DMS53 (cell line): ENCODE results near the gene GRIN1.

Experiments used
- DNase-seq: peaks from one replicate; lab custom pipeline; 2025; lab: John Stamatoyannopoulos, UW

GRIN1 gene

DNA sequence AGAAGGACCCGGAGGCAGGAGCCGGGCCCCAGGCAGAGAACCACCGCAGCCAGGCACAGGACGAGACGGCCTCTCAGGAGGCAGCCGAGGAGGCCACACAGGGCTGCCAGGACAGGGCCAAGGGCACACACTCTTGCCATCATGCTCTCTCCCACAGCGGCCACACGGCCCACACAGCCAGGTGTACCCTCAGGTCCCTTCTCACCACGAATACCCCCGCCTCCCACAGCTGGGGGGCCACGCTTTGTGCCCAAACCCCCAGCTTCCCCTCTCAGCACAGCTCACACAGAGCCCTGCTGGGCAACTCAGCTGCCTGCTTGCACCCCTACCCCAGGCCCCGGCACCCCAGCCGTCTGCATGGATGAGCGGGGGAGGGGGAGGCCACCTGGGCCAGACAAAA lies 54.8 kb downstream of the GRIN1 start:
- DNase-seq = no peak

DNA sequence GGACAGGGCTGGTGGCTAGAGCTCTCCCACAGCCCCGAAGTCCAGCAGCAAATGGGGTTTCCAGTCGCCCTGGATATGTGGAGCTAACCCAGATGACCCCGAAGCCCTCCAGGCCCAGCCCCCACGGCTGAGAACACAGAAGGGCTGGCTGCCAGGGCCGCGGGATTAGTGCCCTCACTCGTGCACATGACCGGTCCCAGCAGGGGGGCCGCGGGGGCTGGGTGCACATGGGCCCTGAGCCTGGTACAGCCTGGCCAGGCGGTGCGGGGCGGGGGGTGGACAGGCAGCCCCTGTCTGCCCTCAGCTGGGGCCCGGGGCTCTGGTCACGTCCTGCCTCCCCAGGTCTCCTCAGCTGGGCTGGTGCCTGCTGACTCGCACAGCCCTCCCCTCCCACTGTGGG lies 55.4 kb downstream of the GRIN1 start:
- peak; percentile 76 for DNase-seq

DNA sequence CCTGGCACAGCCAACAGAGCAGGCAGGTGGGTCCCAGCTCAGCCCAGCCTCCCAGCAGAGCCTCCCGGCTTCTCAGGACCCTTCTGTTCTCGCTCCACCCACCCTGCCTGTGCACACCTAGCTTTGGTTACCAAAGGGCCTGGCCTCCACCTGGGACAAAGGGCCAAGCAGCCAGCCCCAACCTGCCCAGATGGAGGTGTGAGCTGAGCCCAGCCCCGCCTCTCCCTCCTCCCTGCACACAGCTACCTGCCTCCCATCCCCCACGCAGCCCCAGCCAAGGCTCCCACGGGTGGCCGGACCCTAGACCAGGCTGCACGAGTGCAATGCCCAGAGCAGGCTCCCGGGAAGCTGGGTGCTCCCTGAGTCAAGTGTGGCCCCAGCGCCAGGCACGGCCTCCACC lies 56.0 kb downstream of the GRIN1 start:
- peak; percentile 87 for DNase-seq

DNA sequence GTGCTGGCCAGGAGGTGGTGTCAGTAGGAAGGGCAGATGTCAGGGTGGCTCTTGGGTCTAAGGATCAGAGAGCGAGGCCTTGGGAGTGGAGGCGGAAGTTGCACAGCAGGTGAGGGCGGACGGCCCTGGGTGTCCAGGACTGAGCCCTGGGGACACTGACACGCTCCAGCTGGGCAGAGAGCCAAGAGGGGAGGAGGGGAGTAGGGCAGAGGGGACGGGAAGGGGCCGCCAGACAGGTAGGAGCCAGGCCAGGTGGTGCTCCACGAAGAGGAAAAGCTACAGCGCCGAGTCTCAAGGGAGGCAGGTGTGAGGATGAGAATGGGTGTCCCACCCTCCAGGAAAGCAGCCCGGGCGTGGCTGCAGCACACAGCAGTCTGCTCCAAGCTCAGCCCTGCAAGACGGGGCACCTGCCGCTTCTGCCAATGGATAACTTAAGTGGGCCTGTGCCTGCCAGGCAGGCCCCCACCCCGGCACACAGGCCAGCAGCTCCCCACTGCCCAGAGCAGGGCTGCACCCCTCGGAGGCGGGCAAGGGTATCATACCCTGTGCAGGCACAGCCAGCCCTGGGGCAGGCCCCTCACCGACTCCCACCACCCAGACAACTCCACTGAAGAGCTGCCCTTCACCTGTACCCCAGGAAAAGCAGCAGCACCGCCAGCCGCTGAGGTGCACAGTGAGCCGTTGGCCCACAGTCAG lies 56.7 kb downstream of the GRIN1 start:
- peak; percentile 99 for DNase-seq

DNA sequence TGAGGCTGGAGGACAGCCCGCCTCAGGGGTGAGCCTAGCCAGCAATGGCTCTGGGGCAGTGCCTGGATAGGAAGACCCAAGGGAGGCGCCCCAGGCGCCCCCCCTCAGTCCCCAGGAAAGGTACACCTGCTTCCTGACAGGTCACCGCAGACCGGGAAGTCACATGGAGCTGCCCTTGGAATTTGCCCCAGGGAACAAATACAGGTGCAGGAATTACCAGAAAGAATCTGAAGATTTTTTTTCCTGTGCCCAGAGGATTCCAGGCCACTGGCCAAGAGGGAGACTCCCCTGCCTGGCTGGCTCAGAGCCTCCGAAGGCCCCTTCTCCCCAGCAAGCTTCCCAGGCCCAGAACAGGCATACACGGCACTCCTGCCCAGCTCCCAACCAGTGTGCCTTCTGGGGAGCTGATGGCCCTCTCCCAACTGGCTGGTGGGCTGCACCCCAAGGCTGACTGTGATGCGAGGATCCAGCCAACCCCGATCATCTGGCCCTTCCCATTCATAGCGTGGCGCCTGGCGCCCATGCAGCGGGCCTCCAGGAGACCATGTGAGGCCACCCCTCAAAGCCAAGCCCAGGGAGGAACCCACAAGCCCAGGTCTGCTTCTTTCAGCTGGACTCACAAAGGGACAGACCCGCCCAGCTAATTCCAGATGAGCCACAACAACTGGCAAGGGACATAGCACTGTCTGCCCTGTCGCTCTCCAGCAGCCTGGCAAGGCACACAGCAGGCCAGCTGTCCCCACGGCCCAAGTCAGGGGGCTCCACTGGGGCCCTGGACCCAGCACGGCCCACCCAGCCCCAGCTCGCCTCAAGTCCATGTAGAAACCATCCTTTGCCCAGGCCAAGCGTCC lies 59.3 kb downstream of the GRIN1 start:
- DNase-seq = peak; percentile 82

DNA sequence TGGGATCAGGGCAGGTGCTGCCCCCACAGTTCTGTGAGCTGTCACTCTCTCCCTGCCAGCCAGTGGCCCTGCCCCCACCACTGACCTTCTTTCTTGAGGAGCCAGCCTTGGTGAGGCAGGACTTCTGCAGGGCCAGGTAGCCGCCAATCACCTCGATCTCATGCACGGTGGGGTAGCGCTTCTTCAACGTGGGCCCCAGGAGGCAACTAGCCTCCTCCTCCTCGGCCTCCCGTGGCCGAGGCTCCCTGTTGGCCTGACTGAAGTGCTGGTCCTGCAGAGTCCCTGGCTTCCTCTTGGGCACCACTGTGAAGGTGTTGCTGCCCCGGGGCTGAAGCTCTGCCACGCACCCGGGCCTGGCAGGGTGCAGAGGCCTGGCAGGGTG lies 59.9 kb downstream of the GRIN1 start:
- DNase-seq = peak; percentile 71

DNA sequence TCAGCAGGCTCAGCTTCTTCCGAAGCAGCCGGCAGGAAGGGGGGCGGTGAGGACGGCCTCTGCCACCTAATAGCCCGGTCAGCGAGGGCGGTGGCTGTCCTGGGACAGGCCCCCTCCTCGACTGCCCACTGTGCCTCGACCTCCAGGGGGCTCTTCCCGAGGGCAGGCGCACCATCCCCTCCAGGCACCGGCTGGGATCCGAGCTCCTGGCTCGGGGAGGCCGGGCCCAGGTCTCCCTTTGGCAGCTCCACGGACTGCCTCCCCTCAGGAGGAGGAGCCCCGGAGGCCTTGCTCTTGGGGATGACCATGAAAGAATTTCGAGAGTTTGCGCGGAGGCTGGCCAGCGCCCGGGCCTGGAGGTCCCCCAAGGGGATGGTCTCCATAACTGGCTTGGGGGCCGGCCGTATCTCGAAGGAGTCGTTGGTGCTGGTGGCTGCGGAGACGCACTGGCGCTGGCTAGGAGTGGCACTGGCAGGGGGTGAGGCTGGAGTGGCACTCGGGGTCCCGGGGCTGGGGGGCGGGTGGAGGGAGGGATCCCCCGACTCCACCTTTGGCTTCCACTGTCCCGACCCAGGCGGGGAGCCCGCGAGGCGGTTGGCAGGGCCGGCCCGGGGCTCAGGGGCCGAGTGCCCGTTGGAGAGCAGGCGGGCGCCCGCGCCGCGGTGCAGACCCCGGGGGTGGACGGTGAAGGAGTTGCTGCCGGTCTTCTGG lies 60.6 kb downstream of the GRIN1 start:
- peak; percentile 61 for DNase-seq

DNA sequence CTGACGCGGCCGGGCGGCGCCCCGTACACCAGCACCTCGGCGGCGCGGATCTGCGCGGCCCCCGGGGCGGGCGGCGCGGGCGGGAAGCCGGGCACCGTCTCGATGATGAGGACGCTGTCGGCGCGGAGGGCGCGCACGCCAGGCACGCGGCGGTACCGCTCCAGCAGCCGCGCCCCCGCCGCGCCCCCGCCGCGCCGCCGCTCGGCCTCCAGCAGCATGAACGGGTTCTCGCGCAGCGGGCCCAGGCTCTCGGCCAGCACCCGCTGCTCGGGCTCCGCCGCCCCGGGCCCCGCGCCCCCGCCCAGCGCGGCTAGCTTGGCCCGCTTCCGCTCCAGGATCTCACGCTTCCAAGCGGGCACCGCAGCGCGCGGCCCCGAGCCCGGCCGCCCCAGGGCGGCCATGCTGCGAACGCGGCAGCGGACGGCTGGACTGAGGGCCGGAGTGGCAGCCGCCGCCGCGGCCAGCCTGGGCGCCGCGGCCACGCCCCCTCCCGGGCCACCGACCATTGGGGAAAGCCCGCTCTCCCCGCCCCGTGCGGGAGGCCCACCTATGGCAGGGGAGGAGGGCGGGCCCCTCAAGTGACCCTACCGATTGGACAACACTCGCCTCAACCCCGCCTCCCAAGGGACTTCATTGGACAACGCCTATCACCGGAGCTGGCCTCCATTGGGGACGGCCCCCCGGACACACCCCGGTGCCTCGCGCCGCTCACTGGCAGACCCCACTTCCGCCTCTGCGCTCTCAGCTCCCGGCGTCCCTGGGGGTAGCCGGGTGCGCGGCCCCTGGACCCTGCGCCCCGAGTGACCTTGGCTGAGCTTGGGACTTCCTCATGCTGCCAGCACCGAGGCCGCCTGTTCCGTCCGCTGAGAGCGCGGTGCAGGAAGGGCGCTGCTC lies 61.6 kb downstream of the GRIN1 start, which contains the start of gene TPRN:
TPRN (minus strand) TSS at position 431 of the 894 bp plus-strand sequence; CDS start at position 401, 30 bp downstream.
- peak; percentile 100 for DNase-seq

DNA sequence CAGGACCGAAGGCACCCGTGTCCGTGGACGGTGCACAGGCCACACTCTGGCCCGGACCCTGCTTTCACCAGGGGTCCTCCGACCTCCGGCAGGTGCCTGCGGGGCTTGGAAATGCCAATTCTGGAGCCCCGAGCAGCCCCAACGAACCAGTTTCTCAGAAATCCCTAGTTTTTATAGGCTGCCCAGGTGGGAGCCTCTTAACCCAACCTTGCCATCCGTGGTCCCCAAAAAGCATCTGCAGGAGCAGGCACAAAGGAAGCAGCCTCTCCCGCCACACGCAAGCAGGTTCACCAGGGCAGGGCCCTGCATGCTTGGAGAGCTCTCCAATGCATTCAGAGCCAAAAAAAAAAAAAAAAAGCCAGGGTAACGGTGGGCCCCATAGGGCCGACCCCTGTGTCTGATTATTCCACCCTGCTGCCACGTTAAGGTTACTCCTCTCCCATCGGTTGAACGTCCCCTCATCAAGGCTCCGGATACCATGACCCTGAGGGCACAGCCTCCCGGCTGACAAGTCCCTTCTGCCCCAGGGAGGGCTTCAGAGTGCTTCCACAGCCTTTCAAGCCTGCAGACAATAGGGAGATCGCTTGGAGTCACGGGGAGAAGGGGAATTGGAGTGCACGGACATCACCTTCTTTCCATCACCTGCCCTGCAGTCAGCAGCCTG lies 62.4 kb downstream of the GRIN1 start:
- peak; percentile 67 for DNase-seq

DNA sequence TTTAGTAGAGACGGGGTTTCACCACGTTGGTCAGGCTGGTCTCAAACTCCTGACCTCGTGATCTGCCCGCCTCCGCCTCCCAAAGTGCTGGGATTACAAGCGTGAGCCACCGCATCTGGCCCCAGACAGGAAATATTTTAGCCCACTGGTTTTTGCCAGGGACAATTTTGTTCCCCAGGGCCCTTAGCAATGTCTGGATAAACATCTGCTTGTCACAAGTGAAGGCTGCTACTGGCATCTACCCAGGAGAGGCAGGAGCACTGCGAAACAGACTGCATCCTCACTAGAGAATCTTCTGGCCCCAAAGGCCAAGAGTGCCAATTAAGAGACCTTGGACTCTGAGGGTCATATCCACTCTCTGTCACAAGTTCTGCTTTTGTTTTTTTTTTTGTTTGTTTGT lies 64.0 kb downstream of the GRIN1 start:
- DNase-seq = no peak

DNA sequence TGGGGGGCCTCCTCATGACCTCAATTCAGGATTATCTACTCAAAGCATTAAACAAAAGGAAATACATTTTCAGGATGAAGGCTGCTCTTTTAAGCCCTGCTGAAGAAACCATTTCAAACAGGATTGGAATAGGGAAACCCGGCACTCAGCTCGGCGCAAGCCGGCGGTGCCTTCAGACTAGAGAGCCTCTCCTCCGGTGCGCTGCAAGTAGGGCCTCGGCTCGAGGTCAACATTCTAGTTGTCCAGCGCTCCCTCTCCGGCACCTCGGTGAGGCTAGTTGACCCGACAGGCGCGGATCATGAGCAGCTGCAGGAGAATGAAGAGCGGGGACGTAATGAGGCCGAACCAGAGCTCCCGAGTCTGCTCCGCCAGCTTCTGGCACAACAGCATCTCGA lies 65.8 kb downstream of the GRIN1 start:
- no peak for DNase-seq

DNA sequence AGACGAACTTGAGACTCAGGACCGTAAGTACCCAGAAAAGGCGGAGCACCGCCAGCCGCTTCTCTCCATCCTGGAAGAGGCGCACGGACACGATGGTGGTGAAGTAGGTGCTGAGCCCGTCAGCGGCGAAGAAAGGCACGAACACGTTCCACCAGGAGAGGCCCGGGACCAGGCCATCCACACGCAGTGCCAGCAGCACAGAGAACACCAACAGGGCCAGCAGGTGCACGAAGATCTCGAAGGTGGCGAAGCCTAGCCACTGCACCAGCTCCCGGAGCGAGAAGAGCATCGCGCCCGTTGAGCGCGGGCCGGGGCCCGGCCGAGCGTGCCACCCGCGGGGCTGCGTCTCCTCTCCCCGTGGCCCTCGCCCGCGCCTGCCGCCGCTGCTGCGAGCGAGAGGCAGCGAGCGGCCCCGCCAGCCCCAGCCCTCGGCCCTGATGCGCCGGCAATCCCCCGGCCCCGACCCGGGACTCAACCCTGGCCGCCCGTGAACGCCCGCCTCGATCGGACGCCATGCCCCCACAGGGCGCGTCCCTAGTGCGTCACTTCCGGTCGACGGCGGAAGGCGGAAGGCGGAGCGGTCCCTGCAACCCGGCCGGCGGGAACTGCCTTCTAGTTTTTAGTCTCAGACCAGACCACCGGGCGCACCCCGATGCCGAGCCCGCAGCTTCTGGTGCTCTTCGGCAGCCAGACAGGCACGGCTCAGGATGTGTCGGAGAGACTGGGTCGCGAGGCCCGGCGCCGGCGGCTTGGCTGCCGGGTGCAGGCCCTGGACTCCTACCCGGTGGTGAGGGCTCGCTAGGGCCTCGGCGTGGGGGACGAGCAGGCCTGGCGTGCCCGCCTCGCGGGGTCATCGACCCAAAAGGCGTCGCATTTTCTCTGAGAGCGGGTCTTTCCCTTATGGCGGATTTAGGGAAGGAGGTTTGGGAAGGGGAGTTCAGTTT lies 66.4 kb downstream of the GRIN1 start, which contains the start of the genes NDOR1 and TMEM203:
NDOR1 (plus strand) TSS at position 575 of the 944 bp plus-strand sequence; CDS start at position 653, 78 bp downstream.
TMEM203 (minus strand) TSS at position 523 of the 944 bp plus-strand sequence; CDS start at position 289, 234 bp downstream.
- peak; percentile 93 for DNase-seq

DNA sequence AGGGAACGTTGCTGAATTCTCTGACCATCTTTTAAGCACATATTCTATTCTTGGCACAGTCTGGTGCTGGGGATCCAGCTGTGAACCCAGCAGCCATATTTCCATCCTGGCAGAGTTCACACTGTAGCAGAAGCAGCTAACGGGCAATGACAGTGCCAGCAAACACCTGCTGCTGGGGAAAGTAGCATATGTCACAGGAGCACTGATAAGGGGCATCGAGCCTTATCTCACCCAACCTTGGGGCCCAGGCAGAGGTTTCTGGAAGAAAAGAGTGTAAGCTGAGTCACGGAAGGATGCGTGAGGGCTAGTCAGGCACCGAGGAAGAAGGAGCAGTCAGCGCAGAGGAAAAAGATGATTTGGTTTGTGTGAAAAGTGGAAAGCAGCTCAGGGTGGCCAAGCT lies 67.6 kb downstream of the GRIN1 start:
- DNase-seq = no peak

DNA sequence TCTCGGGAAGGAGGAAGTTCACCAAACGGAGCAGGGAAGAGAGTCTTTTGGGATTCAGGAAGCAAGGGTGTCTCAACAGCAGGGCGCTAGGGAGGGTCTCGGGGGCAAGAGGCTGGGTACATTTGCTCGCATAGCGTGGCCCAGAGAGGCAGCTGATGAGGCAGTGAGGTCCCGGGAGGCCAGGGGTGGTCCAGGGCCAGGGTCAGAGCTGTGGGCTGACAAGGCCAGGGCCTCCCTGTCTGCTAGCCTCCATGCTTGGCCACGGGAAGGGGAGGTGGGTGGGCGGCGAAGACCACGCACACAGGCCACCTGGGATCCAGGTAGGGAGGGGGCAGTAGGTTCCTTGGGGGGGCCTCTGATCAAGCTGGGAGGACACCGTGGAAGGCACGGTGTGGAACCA lies 72.6 kb downstream of the GRIN1 start:
- no peak for DNase-seq

DNA sequence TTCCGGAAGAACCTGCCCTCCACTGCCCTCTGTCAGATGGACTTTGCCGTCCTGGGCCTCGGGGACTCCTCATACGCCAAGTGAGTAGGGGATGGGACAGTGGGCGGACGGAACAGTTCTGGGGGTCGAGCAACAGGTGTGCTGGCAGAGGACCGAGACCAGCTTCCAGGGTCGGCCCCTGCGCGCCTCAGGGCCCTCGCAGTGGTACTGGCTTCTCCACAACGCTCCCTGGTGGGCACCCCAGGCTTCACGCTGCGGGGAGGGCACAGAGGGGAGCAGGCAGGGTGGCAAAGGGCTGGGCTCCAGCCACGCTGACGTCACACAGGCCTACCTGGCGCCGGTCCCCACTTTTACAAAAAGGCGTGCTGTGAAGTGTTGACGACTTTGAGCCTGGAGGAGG lies 73.6 kb downstream of the GRIN1 start:
- no peak for DNase-seq

DNA sequence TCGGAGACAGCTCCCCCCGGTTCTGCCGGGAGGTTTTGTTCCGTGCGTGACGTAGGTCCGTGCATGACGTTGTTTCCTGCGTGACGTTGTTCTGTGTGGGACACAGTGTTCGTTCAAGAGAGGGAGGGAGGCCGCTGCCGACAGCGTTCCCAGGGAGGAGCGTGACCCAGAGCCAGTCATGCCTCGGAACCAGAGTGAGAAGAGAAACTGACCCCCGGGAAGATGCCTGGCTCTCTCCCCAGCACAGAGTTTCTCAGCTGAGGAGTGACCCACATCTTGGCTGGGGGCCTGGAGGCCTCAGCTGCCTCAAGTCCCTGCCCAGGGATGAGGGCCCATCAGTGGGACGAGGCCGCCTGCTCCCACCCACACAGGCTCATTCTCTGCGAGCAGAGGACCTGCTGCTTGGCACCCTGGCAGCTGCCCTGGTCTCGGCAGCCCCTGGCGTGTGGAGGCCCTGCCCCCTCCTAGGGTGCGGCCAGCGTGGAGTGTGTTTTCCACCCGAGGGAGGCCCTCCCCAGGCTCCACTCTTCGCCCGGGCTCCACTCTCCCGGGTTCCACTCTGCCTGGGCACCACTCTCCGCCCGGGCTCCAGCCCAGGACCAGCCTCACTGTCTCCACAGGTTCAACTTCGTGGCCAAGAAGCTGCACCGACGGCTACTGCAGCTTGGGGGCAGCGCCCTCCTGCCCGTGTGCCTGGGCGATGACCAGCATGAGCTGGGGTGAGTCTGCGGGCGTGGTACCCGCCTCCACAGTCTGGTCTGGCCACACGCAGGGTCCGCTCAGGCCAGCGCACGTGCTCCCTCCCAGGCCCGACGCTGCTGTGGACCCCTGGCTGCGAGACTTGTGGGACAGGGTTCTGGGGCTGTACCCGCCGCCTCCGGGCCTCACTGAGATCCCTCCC lies 74.5 kb downstream of the GRIN1 start:
- DNase-seq = peak; percentile 37

DNA sequence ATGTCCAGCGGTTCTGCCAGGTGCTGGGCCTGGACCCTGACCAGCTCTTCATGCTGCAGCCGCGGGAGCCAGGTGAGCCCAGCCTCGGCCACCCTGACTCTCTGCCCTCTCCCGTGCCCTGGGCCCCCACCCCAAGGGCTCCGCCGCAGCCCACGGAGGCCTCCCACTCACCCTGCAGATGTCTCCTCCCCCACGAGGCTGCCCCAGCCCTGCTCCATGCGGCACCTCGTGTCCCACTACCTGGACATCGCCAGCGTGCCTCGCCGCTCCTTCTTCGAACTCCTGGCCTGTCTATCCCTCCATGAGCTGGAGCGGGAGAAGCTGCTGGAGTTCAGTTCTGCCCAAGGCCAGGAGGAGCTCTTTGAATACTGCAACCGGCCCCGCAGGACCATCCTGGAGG lies 75.7 kb downstream of the GRIN1 start:
- DNase-seq = no peak

DNA sequence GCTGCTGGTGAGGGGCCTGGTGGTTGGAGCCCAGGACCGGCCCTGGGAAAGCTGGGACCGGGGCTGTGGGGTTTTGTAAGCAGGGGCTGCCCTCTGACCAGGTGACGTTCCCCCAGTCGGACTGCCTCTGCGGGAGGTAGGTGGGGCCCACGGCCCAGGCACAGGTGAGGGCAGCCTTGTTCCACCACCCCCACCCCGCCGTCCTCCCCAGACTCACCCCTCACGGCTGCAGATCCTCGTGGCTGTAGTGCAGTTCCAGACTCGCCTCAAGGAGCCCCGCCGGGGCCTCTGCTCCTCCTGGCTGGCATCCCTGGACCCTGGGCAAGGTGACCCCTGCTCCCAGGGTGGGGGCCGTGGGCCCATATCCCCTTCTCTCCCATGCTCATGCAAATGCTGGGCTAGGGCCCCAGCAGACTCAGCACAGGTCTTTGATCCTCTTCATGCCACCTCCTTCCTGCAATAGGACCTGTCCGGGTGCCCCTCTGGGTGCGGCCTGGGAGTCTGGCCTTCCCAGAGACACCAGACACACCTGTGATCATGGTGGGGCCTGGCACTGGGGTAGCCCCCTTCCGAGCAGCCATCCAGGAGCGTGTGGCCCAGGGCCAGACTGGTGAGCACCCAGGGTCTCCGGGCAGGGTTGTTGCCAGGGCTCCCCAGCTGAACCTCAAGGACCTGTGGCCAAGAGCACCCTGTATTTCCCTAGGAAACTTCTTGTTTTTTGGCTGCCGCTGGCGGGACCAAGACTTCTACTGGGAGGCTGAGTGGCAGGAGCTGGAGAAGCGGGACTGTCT lies 76.4 kb downstream of the GRIN1 start:
- DNase-seq = no peak
